Left forelimb (tissue), 1 donor: ENCODE data around the gene YWHAB.

Experiments
- DNase-seq: peaks from one replicate; pipeline ENCODE4 v3.0.0-alpha.2; 2018; ENCODE audit warnings: low spot score

The YWHAB gene

GRCh38 chr20:44914924-44915323 lies 29.4 kb downstream of the YWHAB start:
- DNase-seq, result no peak

GRCh38 chr20:44916586-44916985 lies 31.1 kb downstream of the YWHAB start:
- no peak for DNase-seq

- no peak for DNase-seq
Observed at GRCh38 chr20:44917399-44917798, 31.9 kb downstream of the YWHAB start.

GRCh38 chr20:44918342-44918741 lies 32.8 kb downstream of the YWHAB start:
- no peak for DNase-seq

GRCh38 chr20:44918761-44919160 lies 33.3 kb downstream of the YWHAB start:
- no peak for DNase-seq

- DNase-seq, result no peak
Observed at GRCh38 chr20:44921447-44921846, 35.9 kb downstream of the YWHAB start.

DNA sequence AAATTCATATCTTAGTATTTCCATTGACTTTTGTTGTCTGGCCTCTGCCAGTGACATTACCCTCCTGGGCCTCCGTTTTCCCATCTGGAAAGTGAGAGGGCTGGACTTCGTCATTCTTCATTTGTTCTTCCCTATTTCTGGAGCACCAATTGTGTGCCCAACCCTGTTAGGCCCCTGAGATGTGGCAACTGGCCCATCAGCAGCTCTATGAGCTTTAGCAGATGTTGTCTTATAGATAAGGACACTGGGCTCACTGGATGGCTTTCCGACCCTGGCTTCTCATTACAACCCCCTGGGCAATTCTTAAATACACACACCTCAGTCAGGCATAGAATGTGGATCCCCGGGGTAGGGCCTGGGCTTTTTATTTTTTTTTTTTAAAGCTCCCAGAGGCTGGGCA lies 39.0 kb downstream of the YWHAB start:
- DNase-seq, result no peak

DNA sequence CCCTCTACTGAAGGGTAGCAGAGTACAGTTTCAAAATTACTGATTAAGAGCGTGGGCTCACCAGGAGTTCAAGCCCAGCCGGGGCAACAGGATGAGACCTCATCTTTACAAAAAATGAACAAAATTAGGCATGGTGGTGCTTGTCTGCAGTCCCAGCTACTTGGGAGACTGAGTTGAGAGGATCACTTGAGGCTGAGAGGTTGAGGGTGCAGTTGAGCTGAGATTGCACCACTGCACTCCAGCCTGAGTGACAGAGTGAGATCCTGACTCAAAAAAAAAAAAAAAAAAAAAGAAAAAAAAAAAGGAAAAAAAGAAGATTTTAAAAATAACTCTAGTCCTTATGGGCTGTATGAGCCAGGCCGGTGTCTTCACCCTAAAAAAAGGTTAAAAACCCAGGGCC lies 43.1 kb downstream of the YWHAB start:
- no peak for DNase-seq

GRCh38 chr20:44930517-44931168 lies 45.1 kb downstream of the YWHAB start:
- no peak for DNase-seq

GRCh38 chr20:44931911-44932310 lies 46.4 kb downstream of the YWHAB start:
- DNase-seq, result no peak

- DNase-seq, result no peak
Observed at GRCh38 chr20:44932916-44933315, 47.4 kb downstream of the YWHAB start.

DNA sequence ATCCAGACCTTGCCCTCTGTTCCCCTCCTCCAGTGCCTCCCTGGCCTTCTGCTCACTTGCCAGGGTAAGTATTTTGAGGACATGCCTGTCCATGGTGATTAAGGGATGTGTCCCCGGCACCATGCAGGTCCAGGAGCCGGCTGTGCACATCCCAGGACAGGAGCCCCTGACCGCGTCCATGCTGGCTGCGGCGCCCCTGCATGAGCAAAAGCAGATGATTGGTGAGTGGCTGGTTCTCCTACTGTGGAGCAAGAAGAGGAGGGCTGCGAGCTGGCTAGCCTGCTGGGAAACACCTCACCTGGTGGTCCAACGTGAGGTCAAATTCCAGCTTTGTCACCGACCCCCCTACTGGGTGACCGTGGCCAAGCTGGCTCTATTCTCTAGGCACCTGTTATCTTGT lies 51.0 kb downstream of the YWHAB start:
- no peak for DNase-seq

- no peak for DNase-seq
Observed at GRCh38 chr20:44938637-44939036, 53.1 kb downstream of the YWHAB start.

- DNase-seq, result no peak
Observed at GRCh38 chr20:44941120-44941691, 55.7 kb downstream of the YWHAB start.

DNA sequence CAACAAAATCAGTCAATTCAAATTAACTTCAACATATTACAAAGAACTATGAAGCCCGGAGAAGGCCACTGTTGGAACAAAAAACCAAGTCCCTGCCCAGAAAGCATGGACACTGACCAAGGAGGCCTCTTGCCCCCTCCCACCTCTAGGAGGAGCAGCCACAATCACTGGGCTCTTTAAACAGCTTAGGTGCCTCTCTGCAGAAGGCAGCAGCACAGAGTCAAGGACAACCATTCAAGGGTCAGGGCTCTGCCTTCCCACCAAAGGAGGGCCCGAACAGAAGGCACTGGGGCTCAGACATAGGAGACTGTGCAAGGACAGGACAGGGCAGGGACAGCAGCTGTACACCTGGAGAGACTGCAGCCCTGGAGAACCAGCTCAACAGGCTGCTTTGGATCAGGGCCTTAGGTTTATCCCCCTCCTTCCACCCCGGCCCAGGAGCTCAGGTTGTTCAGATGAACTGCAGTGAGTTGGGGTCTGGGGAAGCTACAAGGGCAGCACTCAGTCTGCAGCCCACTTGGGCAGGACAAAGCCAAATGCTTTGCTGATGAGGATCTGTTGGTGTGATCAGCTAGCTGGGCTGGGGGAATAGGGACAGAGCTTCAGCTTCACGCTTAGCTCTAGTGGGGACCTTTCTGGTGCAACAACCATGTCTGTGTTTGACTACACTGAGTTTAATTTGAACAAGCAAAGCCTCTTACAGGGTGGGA lies 56.9 kb downstream of the YWHAB start:
- DNase-seq, result no peak

DNA sequence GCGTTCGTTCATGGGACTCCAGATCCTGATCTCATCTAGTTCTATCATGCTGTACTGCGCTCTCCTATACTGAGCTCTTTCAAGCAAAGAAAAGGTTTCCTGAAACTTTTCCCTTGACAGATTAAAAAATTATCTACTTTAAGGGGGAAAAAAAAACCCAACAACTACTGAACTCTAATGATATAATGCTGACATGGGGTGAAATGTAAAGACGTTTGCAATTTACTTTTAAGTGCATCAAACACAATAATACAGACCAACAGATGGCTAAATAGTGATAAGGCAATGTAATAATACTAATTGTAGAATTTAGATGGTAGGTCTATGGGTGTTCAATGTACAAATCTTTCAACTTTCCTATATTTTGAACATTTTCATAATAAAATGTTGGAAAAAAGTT lies 58.3 kb downstream of the YWHAB start:
- no peak for DNase-seq

GRCh38 chr20:44945261-44945660 lies 59.8 kb downstream of the YWHAB start:
- DNase-seq, result no peak

GRCh38 chr20:44946271-44946852 lies 60.9 kb downstream of the YWHAB start:
- no peak for DNase-seq

- DNase-seq, result no peak
Observed at GRCh38 chr20:44948107-44948506, 62.6 kb downstream of the YWHAB start.

GRCh38 chr20:44948513-44948912 lies 63.0 kb downstream of the YWHAB start:
- no peak for DNase-seq

DNA sequence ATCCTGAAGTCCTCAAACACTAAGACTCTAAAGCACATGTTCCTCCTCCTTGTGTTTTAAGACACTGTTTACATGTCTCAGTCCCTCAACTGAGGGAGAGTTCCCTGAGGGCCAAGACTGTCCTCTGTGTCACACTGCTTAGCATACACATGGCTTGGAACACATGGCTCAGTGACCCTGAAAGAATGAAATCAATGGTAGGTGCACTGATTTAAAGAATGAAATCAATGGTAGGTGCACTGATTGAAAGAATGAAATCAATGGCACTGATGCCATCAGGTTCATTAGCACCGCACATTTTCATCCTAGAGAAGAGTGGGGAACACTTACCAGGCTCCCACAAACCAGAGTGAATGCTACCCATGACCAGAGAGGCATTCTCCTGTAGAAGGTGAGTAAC lies 64.9 kb downstream of the YWHAB start:
- DNase-seq, result no peak

GRCh38 chr20:44952731-44953130 lies 67.2 kb downstream of the YWHAB start:
- DNase-seq, result no peak

DNA sequence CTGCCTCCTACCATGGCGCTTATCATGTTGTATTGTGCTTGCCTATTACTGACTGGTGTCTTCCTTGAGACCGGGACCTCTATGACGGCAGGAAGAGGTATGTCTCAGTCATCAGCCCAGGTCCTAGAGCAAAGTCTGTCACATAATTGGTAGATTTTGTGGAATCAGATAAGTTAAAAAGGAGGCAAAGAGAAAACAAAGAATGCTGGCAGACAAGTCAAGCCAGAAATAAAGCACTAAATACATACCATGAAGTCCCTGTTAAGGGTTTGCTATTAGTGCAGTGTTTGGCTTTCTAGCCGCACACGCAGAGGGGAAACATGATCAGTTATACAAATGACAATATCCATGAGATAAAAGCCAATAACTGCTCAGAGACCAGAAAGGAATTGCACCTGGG lies 68.7 kb downstream of the YWHAB start:
- no peak for DNase-seq
